ENCODE results near the gene MRPL58. TPM values are rescaled to one million over a fixed set of nuclear protein-coding genes. Genes with fewer than 3 reads are reported as not detected.

The MRPL58 gene
- 48.5 and 49.1 TPM in 2 replicates for total RNA-seq (2021; fragmentation: NEBNext Ultra II Directional; extraction: Animal tissue kit (Norgen Biotek cat#: 25700))
- 43.2 and 43.6 TPM in 2 replicates for polyA plus RNA-seq (2011; rRNA removed)
- 73.0 TPM for polyA plus RNA-seq (2011; cell fraction: cytosol; rRNA removed)
- 28.6 TPM for polyA plus RNA-seq (2011; cell fraction: nucleus; rRNA removed)
- 34.5 to 60.5 TPM (median 52.3 TPM) in 4 replicates for polyA plus RNA-seq (2012, experiment 1 of 2)
- 70.9 TPM for polyA plus RNA-seq (2012, experiment 2 of 2)
- 43.0 TPM for polyA plus RNA-seq (2013, experiment 1 of 2)
- 40.8 TPM for polyA plus RNA-seq (2013, experiment 2 of 2)
- 16.1 and 20.3 TPM in 2 replicates for polyA minus RNA-seq (2011; rRNA and poly(A)+ RNA removed)
- 14.9 TPM for polyA minus RNA-seq (2011; cell fraction: cytosol; rRNA and poly(A)+ RNA removed)
- 21.0 TPM for polyA minus RNA-seq (2011; cell fraction: nucleus; rRNA and poly(A)+ RNA removed)
- long read RNA-seq, experiment 1, transcript MRPL58-201 (6 exons, 890 nt), result major isoform, 23 of 39 reads
- long read RNA-seq, experiment 1, partial matches to known transcripts, result 9 of 39 reads
- long read RNA-seq, experiment 1, other reads (novel, unspliced or antisense), result 4 of 39 reads
- long read RNA-seq, experiment 2, transcript MRPL58-201 (6 exons, 890 nt), result major isoform, 22 of 23 reads
- long read RNA-seq, experiment 2, partial matches to known transcripts, result 0 of 23 reads
- long read RNA-seq, experiment 2, other reads (novel, unspliced or antisense), result 0 of 23 reads

DNA sequence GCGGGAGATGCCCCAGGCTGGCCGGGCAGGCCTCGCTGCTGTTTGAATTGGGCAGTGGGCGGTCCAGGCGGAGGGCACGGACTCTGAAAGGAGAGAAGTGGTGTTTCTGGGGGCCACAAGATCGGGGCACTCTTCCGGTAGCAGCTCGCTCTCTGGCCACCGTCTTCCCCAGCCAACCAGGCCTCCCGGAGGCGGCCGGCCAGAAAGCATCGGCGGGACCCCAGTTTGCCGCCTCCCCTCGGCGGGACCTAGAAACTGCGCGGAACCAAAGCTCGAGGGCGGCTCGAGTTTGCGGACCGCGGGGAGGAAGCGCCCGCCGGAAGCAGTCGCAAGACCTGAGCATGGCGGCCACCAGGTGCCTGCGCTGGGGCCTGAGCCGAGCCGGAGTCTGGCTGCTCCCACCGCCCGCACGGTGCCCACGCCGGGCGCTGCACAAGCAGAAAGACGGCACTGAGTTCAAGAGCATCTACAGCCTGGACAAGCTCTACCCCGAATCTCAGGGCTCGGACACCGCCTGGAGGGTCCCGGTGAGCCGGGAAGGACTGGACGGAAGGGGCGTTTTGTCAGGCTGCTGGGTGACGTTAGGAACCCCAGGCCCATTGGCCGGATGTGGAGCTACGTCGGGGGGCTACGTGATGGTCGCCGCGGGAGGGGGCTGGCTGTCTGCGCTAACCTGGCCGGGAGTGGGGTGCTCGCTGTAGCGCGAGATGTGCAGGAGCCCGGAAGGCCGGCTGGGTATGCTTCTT lies at the start of gene MRPL58:
MRPL58 (plus strand) TSS at position 325 of the 746 bp plus-strand sequence; CDS start at position 342, 17 bp downstream.
- H2AFZ ChIP-seq (ENCODE audit: low read length), result 0 out of 2 replicates have a peak within 1 kb of the TSS, but pooled peaks have one; percentile 10
- no peaks in the 10 kb centered on the region for H3K9me3 ChIP-seq (ENCODE audit: insufficient read depth in 2 of 2, low read depth in 1 of 2, low read length in 1 of 2)
- H2BK12ac ChIP-seq (ENCODE audit: low read depth, low read length), result peak within 1 kb of the TSS; percentile 75
- peak within 1 kb of the TSS; percentile 84 to 86 for H3K4me2 ChIP-seq (ENCODE audit: insufficient read depth in 1 of 2, low read depth in 2 of 2, low read length in 2 of 2)
- FAIRE-seq, result no peak
- H3K9ac ChIP-seq (replicated peaks in 1 of 4; ENCODE audit: extremely low read depth in 1 of 4, low read depth in 3 of 4, low read length in 3 of 4), result peak within 1 kb of the TSS; percentile 86 to 96 (median 94)
- H3K27me3 ChIP-seq (replicated peaks in 1 of 4; ENCODE audit: control insufficient read depth in 3 of 4, extremely low read depth in 1 of 4, insufficient read depth in 3 of 4, low read length in 3 of 4), result no peaks in the 10 kb centered on the region
- no peak within 1 kb of the TSS for H3K14ac ChIP-seq (ENCODE audit: insufficient read length)
- peak within 1 kb of the TSS; percentile 85 for H4K91ac ChIP-seq (replicated peaks; ENCODE audit: insufficient read length, low read length)
- no peak within 1 kb of the TSS for H2BK20ac ChIP-seq (ENCODE audit: low read length)
- ChIA-PET CTCF (ENCODE audit: partially characterized antibody) (interaction anchor here (0.7 to 20.3 kb wide), 29 partner anchors 10 to 267 kb away, joined by 3 to 345 read pairs (median 4); partner anchors contain the start of genes CDR2L and OTOP2), POLR2A (ENCODE audit: partially characterized antibody) (interaction anchor here (0.6 to 5.8 kb wide), 44 partner anchors 9 to 524 kb away, joined by 3 to 87 read pairs (median 4); partner anchors contain the start of genes ATP5PD, CDR2L, GRB2 and HID1)
- H4K8ac ChIP-seq (ENCODE audit: extremely low read depth, insufficient read depth, low read length), result peak within 1 kb of the TSS; percentile 99; the same call in 1 of the 2 replicates
- peaks cover 0 to 15% (median 4%) of the 10 kb centered on the region in 4 experiments; a peak in 5 of 7 replicates for H3K4me1 ChIP-seq (replicated peaks in 1 of 4; ENCODE audit: control insufficient read depth in 3 of 4, insufficient read depth in 4 of 4, low read length in 3 of 4)
- no peak within 1 kb of the TSS for H2BK120ac ChIP-seq (replicated peaks; ENCODE audit: low read depth, low read length)
- no peak within 1 kb of the TSS for H2BK15ac ChIP-seq (ENCODE audit: low read length)
- no peak within 1 kb of the TSS; the same call in 1 of the 2 replicates for H2AK5ac ChIP-seq (ENCODE audit: low read depth, low read length)
- peak within 1 kb of the TSS; percentile 89 for H3K18ac ChIP-seq (ENCODE audit: extremely low read depth, low read length)
- peak; percentile 80 to 93 for DNase-seq (ENCODE audit: low read depth in 1 of 2, low spot score in 2 of 2)
- H2BK5ac ChIP-seq (ENCODE audit: low read depth, low read length), result peak within 1 kb of the TSS; percentile 98
- peak within 1 kb of the TSS; percentile 84 for H3K4ac ChIP-seq (replicated peaks; ENCODE audit: insufficient read length, low read depth, low read length)
- WGBS, 2 experiments (ENCODE audit: extremely low coverage in 1 of 2, insufficient coverage in 1 of 2, insufficient read length in 1 of 2, insufficient replicate concordance in 2 of 2, low coverage in 1 of 2, low lambda C conversion rate in 2 of 2, missing lambda C conversion rate in 1 of 2), result 3% methylated on average over 54 of the region's 63 CpGs; no CpG with 5 or more reads in 1 of the 2 experiments
- H3K56ac ChIP-seq (replicated peaks; ENCODE audit: insufficient read length, low read depth, low read length), result peak within 1 kb of the TSS; percentile 88
- H3K79me1 ChIP-seq (ENCODE audit: low read depth, low read length), result no peaks in the 10 kb centered on the region; the same call in 1 of the 2 replicates
- H4K20me1 ChIP-seq (replicated peaks in 1 of 2; ENCODE audit: control insufficient read depth in 1 of 2, insufficient read depth in 2 of 2, low read length in 2 of 2), result no peaks in the 10 kb centered on the region
- H4K5ac ChIP-seq (ENCODE audit: insufficient read length, low read depth, low read length), result peak within 1 kb of the TSS; percentile 79
- peak within 1 kb of the TSS; percentile 73 to 84 (median 79) for H3K4me3 ChIP-seq (ENCODE audit: extremely low read depth in 1 of 4, insufficient read depth in 2 of 4, low read depth in 3 of 4, low read length in 4 of 4)
- H3K23ac ChIP-seq (ENCODE audit: insufficient read length), result no peak within 1 kb of the TSS
- peaks cover 0 to 4% (median 0%) of the 10 kb centered on the region in 4 experiments; a peak in 4 of 8 replicates for H3K36me3 ChIP-seq (ENCODE audit: control insufficient read depth in 2 of 4, insufficient read depth in 4 of 4, low read length in 3 of 4)
- H3K23me2 ChIP-seq (ENCODE audit: low read depth, low read length), result peaks cover 6% of the 10 kb centered on the region; the same call in 1 of the 2 replicates
- peak within 1 kb of the TSS; percentile 87 for H3K27ac ChIP-seq (ENCODE audit: low read depth, low read length)
- peaks cover 0 to 14% of the 10 kb centered on the region in 2 experiments; a peak in 2 of 4 replicates for H3K79me2 ChIP-seq (ENCODE audit: control insufficient read depth in 1 of 2, insufficient read depth in 2 of 2, low read length in 2 of 2)
- TF ChIP-seq SP2 (IDR thresholded peaks at IDR 0.05; ENCODE audit: low read length), result no peak
- peak; percentile 100 for TF ChIP-seq TAF1 (IDR thresholded peaks at IDR 0.05; ENCODE audit: low read depth, low read length)
- no peak for TF ChIP-seq MAFK (IDR thresholded peaks at IDR 0.05; ENCODE audit: low read depth, low read length)
- TF ChIP-seq RBBP5 (IDR thresholded peaks at IDR 0.05; ENCODE audit: borderline replicate concordance, low read depth, low read length), result no peak; the same call in 1 of the 2 replicates
- TF ChIP-seq CHD2 (IDR thresholded peaks at IDR 0.05; ENCODE audit: low read length), result peak; percentile 44
- no peak for TF ChIP-seq SAP30 (IDR thresholded peaks at IDR 0.05; ENCODE audit: insufficient read depth, insufficient replicate concordance, low read length)
- TF ChIP-seq TCF12 (IDR thresholded peaks at IDR 0.05; ENCODE audit: low read depth, low read length), result 0 out of 2 replicates have a peak, but pooled peaks have one; percentile 32
- TF ChIP-seq ZNF274 (IDR thresholded peaks at IDR 0.05; ENCODE audit: borderline replicate concordance, extremely low read depth, low read length), result no peak
- TF ChIP-seq POLR2A (IDR thresholded peaks at IDR 0.05; ENCODE audit: control extremely low read depth in 1 of 2, low read depth in 2 of 2, low read length in 2 of 2), result peak; percentile 84 to 96
